ENCODE measurements around the gene NDUFS6.

- no peak for TF ChIP-seq POLR2A (IDR thresholded peaks at IDR 0.05; ENCODE audit: low read depth, low read length)
- TF ChIP-seq POLR2AphosphoS5 (IDR thresholded peaks at IDR 0.05; ENCODE audit: low read depth, low read length): no peak
These were observed 14.4 kb upstream of the NDUFS6 start for GRCh38 chr5:1786621-1787471.
